ENCODE data around the gene MMP27. TPM values are rescaled to one million over a fixed set of nuclear protein-coding genes. Genes with fewer than 3 reads are reported as not detected.
"Not testable (repeated sequence)": the region's sequence is repeated elsewhere in the genome, so short reads cannot be mapped to it uniquely, and the experiment has no call there.

Gene MMP27
- total RNA-seq, 1 experiment from 2014 or later: not detected

- TF ChIP-seq CTCF (IDR thresholded peaks at IDR 0.05 in 2 of 3, conservative IDR thresholded peaks at IDR 0.05 in 1 of 3; ENCODE audit: borderline replicate concordance in 1 of 3, insufficient read depth in 1 of 3, low read depth in 2 of 3, low read length in 2 of 3) (no peak), SP1 (IDR thresholded peaks at IDR 0.05; ENCODE audit: low read depth) (no peak), SRF (IDR thresholded peaks at IDR 0.05; ENCODE audit: low read depth) (no peak), ZNF274 (IDR thresholded peaks at IDR 0.05; ENCODE audit: low read depth, low read length) (no peak), ELF1 (IDR thresholded peaks at IDR 0.05; ENCODE audit: borderline replicate concordance, low read depth) (no peak), ZFX (IDR thresholded peaks at IDR 0.05) (no peak)
These were observed 46.1 kb upstream of the MMP27 start (continued) for GRCh38 chr11:102751673-102752072.

GRCh38 chr11:102749101-102749722, 43.6 kb upstream of the MMP27 start:
- TF ChIP-seq RAD21 (IDR thresholded peaks at IDR 0.05; ENCODE audit: low read depth) (0 out of 2 replicates have a peak, but pooled peaks have one; percentile 14), SP1 (IDR thresholded peaks at IDR 0.05; ENCODE audit: low read depth) (no peak), SIN3A (IDR thresholded peaks at IDR 0.05; ENCODE audit: low read depth) (no peak), POLR2A (IDR thresholded peaks at IDR 0.05; ENCODE audit: borderline replicate concordance, extremely low read depth, insufficient read depth, insufficient read length) (no peak), REST (IDR thresholded peaks at IDR 0.05; ENCODE audit: low read depth) (no peak), EZH2 (IDR thresholded peaks at IDR 0.05) (no peak), EGR1 (IDR thresholded peaks at IDR 0.05; ENCODE audit: low read depth) (no peak)
- ChIA-PET POLR2A (no interaction called here), CTCF (interaction anchor here (1.4 kb wide), 1 partner anchor 45 kb away, joined by 3 read pairs; no protein-coding TSS in a partner anchor), RAD21 (ENCODE audit: low non-redundant PET in 1 of 2, low total read pairs in 2 of 2, uncharacterized antibody in 2 of 2, unreplicated experiment in 2 of 2) (no interaction called here)
- H3K27me3 ChIP-seq (ENCODE audit: insufficient read depth, low read length): no peaks in the 10 kb centered on the region
- H3K9me2 ChIP-seq (ENCODE audit: insufficient read depth): no peaks in the 10 kb centered on the region
- intact Hi-C loops (cut with micrococcal nuclease): no loop called here
- no peaks in the 10 kb centered on the region for H3K79me2 ChIP-seq (ENCODE audit: insufficient read depth, low read length)
- no peaks in the 10 kb centered on the region for H4K20me1 ChIP-seq (ENCODE audit: insufficient read depth)
- H3K4me1 ChIP-seq (ENCODE audit: control insufficient read depth in 1 of 2, insufficient read depth in 2 of 2, low read length in 2 of 2): no peaks in the 10 kb centered on the region
- H3K4me2 ChIP-seq (ENCODE audit: low read length): no peak overlapping the region
- ATAC-seq: no peak
- H3K9me3 ChIP-seq (ENCODE audit: control insufficient read depth in 1 of 2, insufficient read depth in 1 of 2, low read depth in 1 of 2, low read length in 2 of 2): no peaks in the 10 kb centered on the region
- no TSS peak for BruUV-seq (replicated peaks)
- H3K9ac ChIP-seq (ENCODE audit: low read length): no peak overlapping the region
- H3K27ac ChIP-seq (ENCODE audit: low read depth, low read length): no peak overlapping the region
- H3K36me3 ChIP-seq (ENCODE audit: control insufficient read depth in 1 of 2, insufficient read depth in 2 of 2, low read length in 2 of 2): no peaks in the 10 kb centered on the region
- no peak for DNase-seq (ENCODE audit: low read depth, low spot score)
- no peak overlapping the region for H2AFZ ChIP-seq (ENCODE audit: low read depth, low read length, poor library complexity, severe bottlenecking)
- no peak overlapping the region for H3K4me3 ChIP-seq (replicated peaks in 1 of 2; ENCODE audit: low read depth in 1 of 2, low read length in 2 of 2)

GRCh38 chr11:102746746-102747578, 41.4 kb upstream of the MMP27 start:
- RAD21 ChIA-PET (ENCODE audit: low non-redundant PET in 1 of 2, low total read pairs in 2 of 2, uncharacterized antibody in 2 of 2, unreplicated experiment in 2 of 2); H4K20me1 ChIP-seq (ENCODE audit: insufficient read depth); CTCF ChIA-PET; H3K4me2 ChIP-seq (ENCODE audit: low read length); H2AFZ ChIP-seq (ENCODE audit: low read depth, low read length, poor library complexity, severe bottlenecking); H3K9me3 ChIP-seq (ENCODE audit: control insufficient read depth in 1 of 2, insufficient read depth in 1 of 2, low read depth in 1 of 2, low read length in 2 of 2); H3K79me2 ChIP-seq (ENCODE audit: insufficient read depth, low read length); POLR2A ChIA-PET; DNase-seq (ENCODE audit: low read depth, low spot score); H3K9ac ChIP-seq (ENCODE audit: low read length); H3K27me3 ChIP-seq (ENCODE audit: insufficient read depth, low read length); ATAC-seq; H3K27ac ChIP-seq (ENCODE audit: low read depth, low read length); BruUV-seq (replicated peaks); H3K4me3 ChIP-seq (replicated peaks in 1 of 2; ENCODE audit: low read depth in 1 of 2, low read length in 2 of 2); H3K36me3 ChIP-seq (ENCODE audit: control insufficient read depth in 1 of 2, insufficient read depth in 2 of 2, low read length in 2 of 2); H3K4me1 ChIP-seq (ENCODE audit: control insufficient read depth in 1 of 2, insufficient read depth in 2 of 2, low read length in 2 of 2); H3K9me2 ChIP-seq (ENCODE audit: insufficient read depth): not testable (repeated sequence)
- intact Hi-C loops (cut with micrococcal nuclease): loop anchor here (1.0 kb wide), 1 partner anchor 39 kb away; no protein-coding TSS in a partner anchor
